ENCODE measurements around the gene NLN.
"Not testable (repeated sequence)": the region's sequence is repeated elsewhere in the genome, so short reads cannot be mapped to it uniquely, and the experiment has no call there.

The NLN gene

DNA sequence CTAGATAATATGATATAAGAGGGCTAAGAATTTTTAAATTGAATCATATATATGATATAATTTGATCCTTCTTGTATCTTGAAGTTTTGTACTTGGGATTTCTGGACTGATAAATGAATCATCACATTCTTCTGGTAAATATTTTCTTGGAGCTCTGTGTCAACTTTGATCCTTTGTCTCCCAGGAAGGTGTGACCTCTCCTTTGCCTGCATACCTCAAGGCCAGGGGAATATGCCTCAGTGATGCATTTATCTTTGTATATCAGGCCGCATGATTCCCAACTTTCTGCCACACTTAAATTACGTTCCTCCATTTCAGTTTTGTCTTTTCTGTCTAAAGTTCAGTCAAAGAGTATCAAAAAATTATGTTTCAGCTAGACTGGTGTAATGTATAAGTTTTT, 101.2 kb downstream of the NLN start:
- DNase-seq: no peak
- in situ Hi-C loops (cut with MboI; ENCODE audit: low pct_unique_long_range_greater_than_20kb, low sequenced_read_pairs): no loop called here

DNA sequence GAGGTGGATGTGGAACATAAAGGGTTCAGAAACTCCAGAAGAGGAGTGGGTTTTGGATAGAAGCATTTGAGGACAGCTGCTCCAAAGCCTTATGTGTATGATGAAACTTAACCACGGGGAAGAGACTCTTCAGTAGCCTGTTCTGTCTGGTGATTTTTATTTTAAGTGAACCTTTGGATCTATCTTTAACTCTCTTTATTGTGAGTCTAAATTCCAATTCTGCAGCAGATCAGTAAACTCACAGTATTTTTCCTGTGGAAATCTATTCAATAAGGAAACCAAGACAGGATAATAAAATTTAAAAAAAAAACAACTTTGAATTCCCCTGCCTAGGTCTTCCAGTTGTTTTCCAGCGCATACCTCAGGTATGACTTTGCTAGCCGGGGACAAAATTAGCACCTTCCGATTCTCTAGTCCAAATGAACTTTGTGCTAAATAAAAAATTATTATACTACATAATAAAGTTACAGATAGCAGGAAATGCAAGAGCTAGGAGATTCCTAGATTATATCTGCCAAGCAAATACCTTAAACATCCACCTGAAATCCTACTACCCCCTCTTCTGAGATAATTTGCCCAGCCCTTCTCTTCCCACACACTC, 101.9 kb downstream of the NLN start:
- DNase-seq: no peak

DNA sequence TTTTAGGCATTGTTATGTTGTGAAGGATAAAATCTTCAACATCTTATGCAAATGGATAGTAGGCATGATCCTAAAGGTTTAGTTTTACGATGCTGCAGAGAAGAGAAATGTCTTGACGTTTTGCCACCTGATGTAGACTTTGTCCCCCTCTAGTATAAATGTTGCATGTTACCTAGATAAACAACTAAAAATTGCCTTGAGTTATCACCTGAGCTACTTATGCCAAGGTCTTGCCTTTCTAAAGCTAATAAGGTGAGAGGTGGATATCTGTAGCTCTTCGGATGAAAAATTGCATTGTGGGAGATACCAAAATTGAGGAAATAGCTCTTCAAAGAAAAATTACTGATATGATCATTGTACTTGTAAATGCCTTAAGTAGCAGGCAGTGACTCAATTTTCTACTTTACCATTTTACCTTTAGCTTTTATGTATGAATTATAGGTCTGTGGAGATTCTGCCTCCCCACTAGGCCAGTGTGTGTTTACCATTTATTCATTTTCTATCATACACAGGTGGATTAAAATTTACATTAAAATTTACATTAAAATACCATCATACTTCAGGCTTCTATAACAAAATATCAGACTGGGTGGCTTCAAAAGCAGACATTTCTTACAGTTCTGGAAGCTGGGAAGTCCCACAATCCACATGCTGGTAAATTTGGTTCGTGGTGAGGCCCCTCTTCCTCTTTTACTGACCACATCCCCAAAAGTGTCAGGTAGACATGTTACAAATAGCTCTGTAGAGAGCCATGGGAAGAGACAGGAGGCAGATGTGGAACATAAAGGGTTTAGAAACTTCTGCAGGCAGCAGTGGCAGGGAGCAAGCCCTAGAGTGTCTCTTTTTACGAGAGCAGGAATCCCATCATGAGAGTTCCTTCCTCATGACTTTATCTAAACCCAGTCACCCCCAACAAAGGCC, 103.7 kb downstream of the NLN start:
- peak; percentile 96 for DNase-seq
- in situ Hi-C loops (cut with MboI; ENCODE audit: low pct_unique_long_range_greater_than_20kb, low sequenced_read_pairs): no loop called here

More for the DNA sequence above, 101.9 kb downstream of the NLN start:
- in situ Hi-C loops (cut with MboI; ENCODE audit: low pct_unique_long_range_greater_than_20kb, low sequenced_read_pairs): no loop called here

DNA sequence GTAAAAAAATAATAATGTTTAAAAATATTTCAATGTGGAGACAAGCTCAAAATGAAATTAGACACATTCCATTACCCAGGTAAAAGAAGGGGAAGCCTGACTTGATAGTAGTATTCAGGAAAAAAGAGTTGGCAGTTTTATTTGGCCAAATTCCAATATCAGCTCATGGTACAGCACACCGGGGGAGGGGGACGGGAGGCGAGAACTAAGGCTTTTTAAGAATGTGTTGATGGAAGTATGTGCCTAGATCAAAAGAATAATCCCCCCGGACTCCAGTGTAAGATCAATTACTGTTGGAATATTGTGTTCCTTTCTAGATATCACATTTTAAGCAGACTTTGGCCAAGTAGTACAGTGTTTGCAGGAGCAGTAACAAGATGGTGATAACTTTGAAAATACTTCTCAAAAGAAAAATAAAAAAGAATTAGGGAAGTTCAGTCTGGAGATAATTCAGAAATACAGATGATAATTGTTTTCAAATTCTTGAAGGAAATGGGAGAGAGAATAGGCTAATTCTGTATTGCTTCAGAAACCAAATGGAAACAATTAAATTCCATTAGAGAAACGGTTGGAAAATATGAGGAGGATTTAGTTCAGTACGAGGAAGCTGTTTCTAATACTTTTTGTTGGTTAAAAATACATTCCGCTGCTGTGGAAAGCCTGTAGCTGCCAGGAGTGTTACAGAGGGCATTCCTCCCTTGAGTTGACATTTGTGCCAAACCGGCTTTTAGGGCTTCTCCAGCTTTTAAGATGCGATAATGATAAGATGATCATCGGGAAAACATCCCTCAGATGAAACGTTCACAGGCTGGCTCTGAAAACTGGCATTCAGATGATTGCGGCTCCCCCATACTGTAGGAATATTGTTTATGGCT, 106.3 kb downstream of the NLN start:
- DNase-seq: no peak
- in situ Hi-C loops (cut with MboI; ENCODE audit: low pct_unique_long_range_greater_than_20kb, low sequenced_read_pairs): no loop called here

DNA sequence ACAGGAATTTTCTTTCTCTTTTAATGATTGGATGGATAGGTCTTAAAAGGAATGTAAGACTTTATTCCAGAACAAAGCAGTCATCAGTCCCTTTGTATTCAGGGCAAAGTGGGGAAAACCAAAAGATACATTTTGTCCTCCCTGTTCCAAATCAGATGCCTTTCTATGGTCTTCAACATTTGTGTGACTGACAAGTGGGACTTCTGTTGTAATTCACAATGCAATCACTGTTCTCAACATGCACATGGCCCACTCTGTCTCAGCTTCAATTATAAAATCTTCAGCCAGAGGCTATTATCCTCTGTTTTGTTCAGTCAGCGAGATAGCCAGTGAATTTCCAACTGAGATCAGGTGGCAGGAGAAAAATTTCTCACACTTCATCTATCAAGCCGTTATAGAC, 108.9 kb downstream of the NLN start:
- in situ Hi-C loops (cut with MboI; ENCODE audit: low pct_unique_long_range_greater_than_20kb, low sequenced_read_pairs): no loop called here

DNA sequence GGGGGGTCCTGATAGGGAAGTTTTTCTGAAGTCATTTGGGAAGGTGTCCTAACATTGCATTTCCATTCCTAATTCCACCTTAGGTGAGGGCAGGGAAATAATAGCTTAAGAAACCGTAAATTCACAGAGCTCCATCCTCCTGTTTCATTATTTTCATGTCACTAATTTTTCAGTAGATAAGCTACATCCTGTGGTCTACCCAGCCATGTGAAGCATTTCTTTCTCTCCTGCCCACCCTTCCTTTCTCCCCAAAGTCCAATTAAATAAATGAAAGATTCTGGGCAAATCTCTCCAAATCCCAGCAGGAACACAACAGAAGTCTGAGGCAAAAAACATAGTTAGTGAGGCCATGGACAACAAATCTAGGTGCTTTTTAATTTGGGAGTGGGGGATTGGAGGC, 109.3 kb downstream of the NLN start:
- no peak for DNase-seq
- in situ Hi-C loops (cut with MboI; ENCODE audit: low pct_unique_long_range_greater_than_20kb, low sequenced_read_pairs): no loop called here

More for the DNA sequence above, 108.9 kb downstream of the NLN start:
- no peak for DNase-seq

DNA sequence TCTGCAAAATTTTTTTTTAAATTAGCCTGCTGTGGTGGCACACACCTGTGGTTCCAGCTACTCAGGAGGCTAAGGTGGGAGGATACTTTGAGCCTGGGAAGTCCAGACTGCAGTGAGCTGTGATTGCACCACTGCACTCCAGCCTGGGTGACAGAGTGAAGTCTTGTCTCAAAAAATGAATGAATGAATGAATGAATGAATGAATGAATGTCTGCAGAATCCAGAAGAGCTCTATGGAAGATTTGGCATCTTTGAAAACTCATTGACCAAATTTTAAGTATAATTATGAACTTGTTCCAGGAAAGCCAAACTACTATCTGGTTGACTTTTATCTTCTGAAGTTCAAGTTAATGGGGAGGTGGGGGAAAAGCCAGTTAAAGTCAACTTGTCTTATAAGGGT, 110.1 kb downstream of the NLN start:
- no peak for DNase-seq
- in situ Hi-C loops (cut with MboI; ENCODE audit: low pct_unique_long_range_greater_than_20kb, low sequenced_read_pairs): no loop called here

DNA sequence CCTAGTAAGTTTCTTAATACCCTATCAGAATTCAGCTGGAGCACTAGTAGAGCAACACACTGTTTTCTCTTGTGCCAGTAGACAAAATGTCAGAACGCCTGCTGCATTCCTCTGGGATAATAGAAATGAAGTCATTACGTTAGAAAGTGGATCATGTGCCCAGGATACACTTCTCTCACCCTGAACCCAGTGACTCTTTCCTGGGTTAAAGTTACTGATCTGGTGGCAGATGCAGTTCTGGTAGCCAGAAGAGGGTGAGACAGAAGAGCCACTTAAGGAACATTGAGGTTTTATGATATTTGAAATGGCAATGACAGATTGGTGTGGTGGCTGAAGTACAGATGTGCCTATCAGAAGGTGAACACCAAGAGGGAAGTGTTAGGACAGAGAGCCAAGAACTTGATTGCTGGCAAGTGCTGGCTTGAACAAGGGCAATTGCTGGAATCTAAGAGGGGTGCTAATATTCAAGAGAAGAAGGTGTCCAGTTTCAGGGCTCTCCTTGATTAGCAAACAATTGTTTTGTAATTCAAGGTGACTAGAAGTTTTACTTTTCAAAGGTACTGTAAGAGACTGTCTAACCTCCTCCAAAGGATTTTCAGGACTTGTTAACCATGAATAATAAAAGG, 110.7 kb downstream of the NLN start:
- DNase-seq: no peak
- in situ Hi-C loops (cut with MboI; ENCODE audit: low pct_unique_long_range_greater_than_20kb, low sequenced_read_pairs): no loop called here

DNA sequence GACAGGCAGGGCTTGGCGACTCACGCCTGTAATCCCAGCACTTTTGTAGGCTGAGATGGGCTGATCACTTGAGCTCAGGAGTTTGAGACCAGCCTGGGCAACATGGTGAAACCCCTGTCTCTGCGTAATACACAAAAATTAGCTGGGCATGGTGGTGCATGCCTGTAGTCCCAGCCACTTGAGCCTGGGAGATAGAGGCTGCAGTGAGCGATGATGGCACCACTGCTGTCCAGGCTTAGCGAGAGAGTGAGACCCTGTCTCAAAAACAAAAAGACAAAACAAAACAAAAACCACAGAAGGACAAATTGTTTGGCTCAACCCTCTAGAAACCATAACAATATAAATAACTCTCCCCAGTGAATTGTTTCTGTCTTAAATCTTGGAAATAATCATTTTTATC, 111.8 kb downstream of the NLN start:
- DNase-seq: no peak
- in situ Hi-C loops (cut with MboI; ENCODE audit: low pct_unique_long_range_greater_than_20kb, low sequenced_read_pairs): no loop called here

DNA sequence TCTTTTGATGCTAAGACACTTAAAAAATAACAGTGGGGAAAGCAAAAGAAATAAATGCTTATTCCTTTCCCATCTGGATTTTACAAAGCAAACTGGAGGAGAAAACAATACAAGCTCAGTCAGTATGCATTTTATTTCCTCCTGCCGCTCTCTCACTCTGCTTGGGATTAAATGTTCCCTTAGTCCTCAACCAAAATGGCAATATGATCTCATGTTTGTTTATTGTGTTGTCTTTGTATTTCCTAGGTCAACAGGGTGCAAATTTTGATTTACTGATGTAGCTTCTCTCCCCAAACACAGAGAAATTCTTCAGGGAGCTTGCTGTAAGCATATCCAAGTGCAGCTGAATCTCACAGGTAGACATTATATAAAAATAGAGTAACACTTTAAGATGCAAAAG, 112.3 kb downstream of the NLN start:
- no peak for DNase-seq
- in situ Hi-C loops (cut with MboI; ENCODE audit: low pct_unique_long_range_greater_than_20kb, low sequenced_read_pairs): no loop called here

DNA sequence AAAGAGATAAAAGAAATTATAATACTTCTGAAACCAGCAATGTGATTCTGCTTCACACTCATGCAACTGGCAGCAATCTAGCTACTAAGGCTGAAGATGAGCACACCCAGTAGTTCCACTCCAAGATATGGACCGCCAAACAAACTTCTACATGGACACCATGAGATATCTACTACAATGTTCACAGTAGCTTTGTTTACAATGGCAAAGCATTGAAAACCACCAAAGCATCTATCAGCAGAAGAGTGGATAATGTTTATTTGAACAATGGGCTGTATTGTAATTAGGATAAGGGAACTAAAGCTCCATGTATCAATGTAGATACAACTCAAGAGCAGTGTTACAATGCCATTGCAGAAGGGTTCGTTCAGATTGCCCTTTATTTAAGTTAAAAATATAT, 113.2 kb downstream of the NLN start:
- DNase-seq: no peak
- in situ Hi-C loops (cut with MboI; ENCODE audit: low pct_unique_long_range_greater_than_20kb, low sequenced_read_pairs): no loop called here

DNA sequence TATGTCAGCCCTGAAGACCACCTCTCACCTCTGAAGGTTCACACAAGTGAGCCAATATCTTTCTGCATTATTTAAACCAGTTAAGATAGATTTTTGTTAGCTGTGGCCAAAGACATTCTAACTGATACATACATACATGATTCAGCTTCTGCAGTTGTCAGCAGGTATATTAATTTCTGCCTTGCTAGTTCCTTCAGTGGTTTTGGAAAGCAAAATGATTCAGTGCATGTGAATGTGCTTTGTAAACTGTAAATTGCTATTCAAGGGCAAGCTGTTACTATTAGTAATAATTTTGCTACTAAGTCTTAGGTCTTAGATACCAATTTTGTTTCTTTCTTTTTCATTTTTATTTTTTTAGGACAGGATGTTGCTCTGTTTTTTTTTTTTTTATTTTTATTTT, 115.1 kb downstream of the NLN start:
- in situ Hi-C loops (cut with MboI; ENCODE audit: low pct_unique_long_range_greater_than_20kb, low sequenced_read_pairs): no loop called here
- no peak for DNase-seq

DNA sequence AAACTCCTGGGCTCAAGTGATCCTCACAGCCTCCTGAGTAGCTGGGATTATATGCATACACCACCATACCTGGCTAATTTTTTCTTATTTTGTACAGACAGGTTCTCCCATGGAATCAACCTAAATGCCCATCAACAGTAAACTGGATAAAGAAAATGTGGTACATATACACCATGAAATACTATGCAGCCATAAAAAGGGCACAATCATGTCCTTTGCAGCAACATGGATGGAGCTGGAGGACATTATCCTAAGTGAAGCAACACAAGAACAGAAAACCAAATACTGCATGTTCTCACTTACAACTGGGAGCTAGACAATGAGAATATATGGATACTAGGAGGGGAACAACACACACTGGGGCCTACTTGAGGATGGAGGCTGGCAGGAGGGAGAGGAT, 117.2 kb downstream of the NLN start:
- DNase-seq; in situ Hi-C loops (cut with MboI; ENCODE audit: low pct_unique_long_range_greater_than_20kb, low sequenced_read_pairs): not testable (repeated sequence)

DNA sequence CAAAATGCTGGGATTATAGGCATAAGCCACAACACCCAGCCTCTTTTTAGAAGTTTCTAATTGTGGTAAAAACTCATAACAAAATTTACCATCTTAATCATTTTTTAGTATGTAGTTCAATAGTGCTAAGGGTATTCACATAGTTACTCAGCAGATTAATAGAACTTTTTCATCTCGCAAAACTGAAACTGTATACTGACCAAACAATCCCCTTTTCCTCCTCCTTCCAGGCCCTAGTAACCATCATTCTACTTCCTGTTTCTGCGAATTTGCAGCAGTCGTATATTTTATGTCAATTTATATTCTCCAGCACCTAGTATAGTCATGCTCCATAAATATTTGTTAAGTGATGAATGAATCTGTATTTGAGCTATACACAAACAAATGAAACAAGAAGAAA, 118.1 kb downstream of the NLN start:
- DNase-seq: no peak
- in situ Hi-C loops (cut with MboI; ENCODE audit: low pct_unique_long_range_greater_than_20kb, low sequenced_read_pairs): no loop called here

DNA sequence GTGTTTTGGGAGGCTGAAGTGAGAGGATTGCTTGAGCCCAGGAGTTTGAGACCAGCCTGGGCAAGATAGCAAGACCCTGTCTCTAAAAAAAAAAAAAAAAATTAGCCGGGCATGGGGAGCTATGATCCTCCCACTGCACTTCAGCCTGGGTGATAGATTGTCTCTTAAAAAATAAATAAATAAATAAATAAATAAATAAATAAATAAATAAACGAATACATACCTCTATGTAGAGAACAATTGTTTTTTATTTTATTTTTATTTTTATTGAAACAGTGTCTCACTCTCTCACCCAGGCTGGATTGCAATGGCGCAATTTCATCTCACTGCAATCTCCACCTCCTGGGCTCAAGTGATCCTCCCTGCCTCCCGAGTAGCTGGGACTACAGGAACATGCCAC, 122.8 kb downstream of the NLN start:
- in situ Hi-C loops (cut with MboI; ENCODE audit: low pct_unique_long_range_greater_than_20kb, low sequenced_read_pairs); DNase-seq: not testable (repeated sequence)

DNA sequence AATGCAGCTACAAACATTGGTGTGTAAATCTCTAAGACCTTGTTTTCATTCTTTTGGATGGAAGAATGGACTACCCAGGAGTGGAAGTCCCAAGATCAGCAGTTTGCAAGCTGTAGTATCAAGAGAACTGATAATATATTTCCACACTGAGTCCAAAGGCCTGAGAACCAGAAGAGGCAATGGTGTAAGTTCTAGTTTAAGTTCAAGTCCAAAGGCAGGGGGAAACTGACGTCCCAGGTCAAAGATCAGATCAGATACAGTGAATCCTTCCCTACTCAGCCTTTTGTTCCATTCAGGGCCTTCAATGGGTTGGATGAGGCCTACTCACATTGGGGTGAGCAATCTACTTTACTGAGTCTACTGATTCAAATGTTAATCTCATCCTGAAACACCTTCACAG, 124.1 kb downstream of the NLN start:
- in situ Hi-C loops (cut with MboI; ENCODE audit: low pct_unique_long_range_greater_than_20kb, low sequenced_read_pairs): no loop called here
- no peak for DNase-seq

DNA sequence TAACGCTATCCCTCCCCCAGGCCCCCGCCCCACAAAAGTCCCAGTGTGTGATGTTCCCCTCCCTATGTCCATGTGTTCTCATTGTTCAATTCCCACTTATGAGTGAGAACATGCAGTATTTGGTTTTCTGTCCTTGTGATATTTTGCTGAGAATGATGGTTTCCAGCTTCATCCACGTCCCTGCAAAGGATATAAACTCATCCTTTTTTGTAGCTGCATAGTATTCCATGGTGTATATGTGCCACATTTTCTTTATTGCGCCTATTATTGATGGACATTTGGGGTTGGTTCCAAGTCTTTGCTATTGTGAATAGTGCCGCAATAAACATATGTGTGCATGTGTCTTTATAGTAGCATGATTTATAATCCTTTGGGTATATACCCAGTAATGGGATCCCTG, 125.0 kb downstream of the NLN start:
- DNase-seq; in situ Hi-C loops (cut with MboI; ENCODE audit: low pct_unique_long_range_greater_than_20kb, low sequenced_read_pairs): not testable (repeated sequence)

DNA sequence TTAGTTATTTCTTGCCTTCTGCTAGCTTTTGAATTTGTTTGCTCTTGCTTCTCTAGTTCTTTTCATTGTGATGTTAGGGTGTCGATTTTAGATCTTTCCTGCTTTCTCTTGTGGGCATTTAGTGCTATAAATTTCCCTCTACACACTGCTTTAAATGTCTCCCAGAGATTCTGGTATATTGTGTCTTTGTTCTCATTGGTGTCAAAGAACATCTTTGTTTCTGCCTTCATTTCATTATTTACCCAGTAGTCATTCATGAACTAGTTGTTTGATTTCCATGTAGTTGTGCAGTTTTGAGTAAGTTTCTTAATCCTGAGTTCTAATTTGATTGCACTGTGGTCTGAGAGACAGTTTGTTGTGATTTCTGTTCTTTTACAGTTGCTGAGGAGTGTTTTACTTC, 127.9 kb downstream of the NLN start:
- in situ Hi-C loops (cut with MboI; ENCODE audit: low pct_unique_long_range_greater_than_20kb, low sequenced_read_pairs); DNase-seq: not testable (repeated sequence)

DNA sequence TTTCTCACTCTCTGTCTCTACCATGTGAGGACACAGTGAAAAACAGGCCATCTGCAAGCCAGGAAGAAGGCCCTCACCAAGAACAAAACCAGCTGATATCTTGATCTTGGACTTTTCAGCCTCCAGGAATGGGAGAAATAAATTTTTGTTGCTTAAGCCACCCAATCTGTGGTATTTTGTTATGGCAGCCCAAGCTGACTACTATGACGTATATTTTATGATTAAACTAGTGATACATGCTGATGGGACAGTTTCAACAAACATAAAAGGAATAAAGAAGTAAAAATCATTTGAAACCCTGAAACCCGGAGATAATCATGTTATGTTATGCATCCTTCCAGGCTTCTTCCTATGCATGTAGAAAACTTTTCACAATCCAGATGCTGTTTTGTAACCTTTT, 132.9 kb downstream of the NLN start:
- in situ Hi-C loops (cut with MboI; ENCODE audit: low pct_unique_long_range_greater_than_20kb, low sequenced_read_pairs): no loop called here
- DNase-seq: no peak

Measured in KBM-7 (cell line).